Measurements from ENCODE around the gene PDZD8.

DNA sequence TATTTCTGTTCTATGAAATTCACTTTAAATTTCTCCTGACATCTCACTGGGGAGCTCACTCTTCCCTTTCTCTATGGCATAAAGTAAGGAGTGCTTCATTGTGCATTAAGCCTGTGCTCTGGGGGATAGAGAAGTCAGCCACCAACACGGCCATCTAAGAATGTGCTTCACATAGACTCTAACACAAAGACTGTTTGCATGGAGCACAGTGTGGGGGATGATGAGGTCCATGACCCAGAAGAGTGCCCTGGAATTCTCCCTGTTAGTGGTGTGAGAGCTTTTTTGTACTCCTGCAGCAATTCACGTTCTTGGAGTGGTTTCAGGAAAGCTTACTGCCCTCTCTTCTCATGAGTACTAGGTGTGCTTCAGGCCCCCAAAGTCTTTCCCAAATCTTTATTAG lies 43.9 kb upstream of the PDZD8 start:
- TF ChIP-seq, protein P1, sequence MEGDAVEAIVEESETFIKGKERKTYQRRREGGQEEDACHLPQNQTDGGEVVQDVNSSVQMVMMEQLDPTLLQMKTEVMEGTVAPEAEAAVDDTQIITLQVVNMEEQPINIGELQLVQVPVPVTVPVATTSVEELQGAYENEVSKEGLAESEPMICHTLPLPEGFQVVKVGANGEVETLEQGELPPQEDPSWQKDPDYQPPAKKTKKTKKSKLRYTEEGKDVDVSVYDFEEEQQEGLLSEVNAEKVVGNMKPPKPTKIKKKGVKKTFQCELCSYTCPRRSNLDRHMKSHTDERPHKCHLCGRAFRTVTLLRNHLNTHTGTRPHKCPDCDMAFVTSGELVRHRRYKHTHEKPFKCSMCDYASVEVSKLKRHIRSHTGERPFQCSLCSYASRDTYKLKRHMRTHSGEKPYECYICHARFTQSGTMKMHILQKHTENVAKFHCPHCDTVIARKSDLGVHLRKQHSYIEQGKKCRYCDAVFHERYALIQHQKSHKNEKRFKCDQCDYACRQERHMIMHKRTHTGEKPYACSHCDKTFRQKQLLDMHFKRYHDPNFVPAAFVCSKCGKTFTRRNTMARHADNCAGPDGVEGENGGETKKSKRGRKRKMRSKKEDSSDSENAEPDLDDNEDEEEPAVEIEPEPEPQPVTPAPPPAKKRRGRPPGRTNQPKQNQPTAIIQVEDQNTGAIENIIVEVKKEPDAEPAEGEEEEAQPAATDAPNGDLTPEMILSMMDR (IDR thresholded peaks at IDR 0.05): no peak
- TF ChIP-seq ZFX (IDR thresholded peaks at IDR 0.05; ENCODE audit: borderline replicate concordance): no peak

Measured in 22Rv1 (cell line).